Peyer's patch (tissue), 4 donors: Measurements from ENCODE around the gene VASH1.

Experiments
- POLR2A ChIP-seq, 2 donors: fragments of 450-650 bp; IDR thresholded peaks; one replicate each; pipeline ENCODE4 v1.5.1; 2017; ENCODE audit warnings: antibody characterized with exemption in 2 of 2, mild to moderate bottlenecking in 2 of 2, moderate library complexity in 2 of 2
- TF ChIP-seq, protein P1 (sequence below), 6 experiments: fragments of 450-650 bp in 4 of 6; fragments of 200-600 bp in 2 of 6; sonication (generic) in 1 of 6; IDR thresholded peaks; one replicate each; pipeline ENCODE4 v1.5.1; 2017 to 2019; ENCODE audit warnings: antibody characterized with exemption in 6 of 6, mild to moderate bottlenecking in 3 of 6, moderate library complexity in 1 of 6

- TF ChIP-seq, protein P1, sequence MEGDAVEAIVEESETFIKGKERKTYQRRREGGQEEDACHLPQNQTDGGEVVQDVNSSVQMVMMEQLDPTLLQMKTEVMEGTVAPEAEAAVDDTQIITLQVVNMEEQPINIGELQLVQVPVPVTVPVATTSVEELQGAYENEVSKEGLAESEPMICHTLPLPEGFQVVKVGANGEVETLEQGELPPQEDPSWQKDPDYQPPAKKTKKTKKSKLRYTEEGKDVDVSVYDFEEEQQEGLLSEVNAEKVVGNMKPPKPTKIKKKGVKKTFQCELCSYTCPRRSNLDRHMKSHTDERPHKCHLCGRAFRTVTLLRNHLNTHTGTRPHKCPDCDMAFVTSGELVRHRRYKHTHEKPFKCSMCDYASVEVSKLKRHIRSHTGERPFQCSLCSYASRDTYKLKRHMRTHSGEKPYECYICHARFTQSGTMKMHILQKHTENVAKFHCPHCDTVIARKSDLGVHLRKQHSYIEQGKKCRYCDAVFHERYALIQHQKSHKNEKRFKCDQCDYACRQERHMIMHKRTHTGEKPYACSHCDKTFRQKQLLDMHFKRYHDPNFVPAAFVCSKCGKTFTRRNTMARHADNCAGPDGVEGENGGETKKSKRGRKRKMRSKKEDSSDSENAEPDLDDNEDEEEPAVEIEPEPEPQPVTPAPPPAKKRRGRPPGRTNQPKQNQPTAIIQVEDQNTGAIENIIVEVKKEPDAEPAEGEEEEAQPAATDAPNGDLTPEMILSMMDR (IDR thresholded peaks at IDR 0.05), result no peak
- TF ChIP-seq POLR2A (IDR thresholded peaks at IDR 0.05), result no peak
Observed at GRCh38 chr14:76760331-76761135, 735 bp upstream of the VASH1 start.
